HCT116 (cell line): ENCODE data around the gene TEN1. TPM values are rescaled to one million over a fixed set of nuclear protein-coding genes. Genes with fewer than 3 reads are reported as not detected.

Experiments used
- ATAC-seq: fragments of 200-7000 bp; cut with Tn5 transposase; 2 replicates; pipeline ENCODE4 v1.9.1; 2020; ENCODE audit warnings: mild to moderate bottlenecking, moderate library complexity
- BruUV-seq: library from RNA; stranded (reverse); fragments of 400-500 nt; replicated peaks from 2 replicates; lab custom pipeline; 2021; lab: Mats Ljungman, UMichigan
- CTCF ChIA-PET: fragments of 300-600 bp; sonication (Branson Sonifier 250); formaldehyde crosslinking; loops from one replicate; lab custom pipeline; 2021; ENCODE audit warnings: antibody characterized with exemption; lab: Charles Lee
- POLR2A ChIA-PET: fragments of 300-600, 350-600 bp; sonication (Branson Sonifier 250); formaldehyde crosslinking; loops from one replicate; lab custom pipeline; 2021; ENCODE audit warnings: antibody characterized with exemption; lab: Charles Lee
- RAD21 ChIA-PET, 2 experiments: fragments of 300-600 bp; sonication (Branson Sonifier 250); formaldehyde crosslinking; loops; one replicate each; lab custom pipeline; 2023; ENCODE audit warnings: low total read pairs in 2 of 2; ENCODE audit not compliant: uncharacterized antibody in 2 of 2, unreplicated experiment in 2 of 2, low non-redundant PET in 1 of 2; lab: Charles Lee
- DNase-seq: peaks from one replicate; pipeline ENCODE4 v3.0.0-alpha.2; 2010; ENCODE audit warnings: low read depth, low spot score
- H2AFZ ChIP-seq: fragments of 200-600 bp; shearing (Covaris generic), sonication (generic); 2 replicates; pipeline ENCODE4 v1.6.1; 2017; ENCODE audit warnings: low read depth, mixed run types, mixed read lengths, antibody characterized with exemption, low read length; ENCODE audit not compliant: poor library complexity, severe bottlenecking
- H3K27ac ChIP-seq: 2 replicates; pipeline ENCODE4 v1.5.1; 2012; ENCODE audit warnings: low read depth, low read length
- H3K27me3 ChIP-seq: fragments of 200-600 bp; sonication (generic); 2 replicates; pipeline ENCODE4 v1.6.1; 2016; ENCODE audit warnings: mixed run types, low read length, mixed read lengths; ENCODE audit not compliant: insufficient read depth
- H3K36me3 ChIP-seq, 2 experiments: fragments of 200-500 bp in 1 of 2; fragments of 200-600 bp in 1 of 2; sonication (Bioruptor generic) in 1 of 2; sonication (generic) in 1 of 2; 2 replicates each; pipeline versions ENCODE4 v1.5.1 to v1.6.1; 2014 to 2016; ENCODE audit warnings: low read length in 2 of 2, inconsistent platforms in 1 of 2, mixed read lengths in 1 of 2, mixed run types in 1 of 2; ENCODE audit not compliant: insufficient read depth in 2 of 2, control insufficient read depth in 1 of 2
- H3K4me1 ChIP-seq, 2 experiments: fragments of 200-600 bp in 1 of 2; sonication (generic) in 1 of 2; 2 replicates each; pipeline versions ENCODE4 v1.5.1 to v1.6.1; 2012 to 2017; ENCODE audit warnings: low read length in 2 of 2, inconsistent platforms in 1 of 2, mild to moderate bottlenecking in 1 of 2, mixed read lengths in 1 of 2, mixed run types in 1 of 2, moderate library complexity in 1 of 2; ENCODE audit not compliant: insufficient read depth in 2 of 2, control insufficient read depth in 1 of 2
- H3K4me2 ChIP-seq: fragments of 200-600 bp; sonication (generic); 2 replicates; pipeline ENCODE4 v1.6.1; 2017; ENCODE audit warnings: mixed run types, low read length, mixed read lengths
- H3K4me3 ChIP-seq, 2 experiments: fragments of 200-600 bp in 1 of 2; sonication (generic) in 1 of 2; replicated peaks in 1 of 2; 2 replicates each; pipeline ENCODE4 v1.5.1; 2011 to 2016; ENCODE audit warnings: low read length in 2 of 2, control low read depth in 1 of 2, low read depth in 1 of 2, mild to moderate bottlenecking in 1 of 2, mixed read lengths in 1 of 2, mixed run types in 1 of 2
- H3K79me2 ChIP-seq: fragments of 200-600 bp; sonication (generic); 2 replicates; pipeline ENCODE4 v1.6.1; 2017; ENCODE audit warnings: mild to moderate bottlenecking, mixed run types, low read length, moderate library complexity, mixed read lengths; ENCODE audit not compliant: insufficient read depth
- H3K9ac ChIP-seq: fragments of 200-600 bp; sonication (generic); 2 replicates; pipeline ENCODE4 v1.6.1; 2016; ENCODE audit warnings: low read length, mixed read lengths
- H3K9me2 ChIP-seq: fragments of 200-600 bp; sonication (generic), shearing (Covaris generic); 2 replicates; pipeline ENCODE4 v1.6.1; 2017; ENCODE audit warnings: mixed run types, mild to moderate bottlenecking, moderate library complexity; ENCODE audit not compliant: insufficient read depth
- H3K9me3 ChIP-seq, 2 experiments: fragments of 200-500 bp in 1 of 2; fragments of 200-600 bp in 1 of 2; sonication (Bioruptor generic) in 1 of 2; sonication (generic) in 1 of 2; 2 replicates each; pipeline ENCODE4 v1.6.1; 2014 to 2017; ENCODE audit warnings: low read length in 2 of 2, mixed read lengths in 2 of 2, inconsistent platforms in 1 of 2, low read depth in 1 of 2, mild to moderate bottlenecking in 1 of 2, mixed run types in 1 of 2, moderate library complexity in 1 of 2; ENCODE audit not compliant: control insufficient read depth in 1 of 2, insufficient read depth in 1 of 2
- H4K20me1 ChIP-seq: fragments of 200-600 bp; sonication (generic), shearing (Covaris generic); 2 replicates; pipeline ENCODE4 v1.6.1; 2017; ENCODE audit warnings: mixed run types, mild to moderate bottlenecking, moderate library complexity; ENCODE audit not compliant: insufficient read depth
- CTCF ChIP-seq, 3 experiments: fragments of 200-600 bp in 1 of 3; sonication (generic) in 1 of 3; IDR thresholded peaks in 2 of 3; conservative IDR thresholded peaks in 1 of 3; 2 replicates each; pipeline ENCODE4 v1.5.1; 2012 to 2017; ENCODE audit warnings: low read depth in 2 of 3, low read length in 2 of 3, antibody characterized with exemption in 1 of 3, borderline replicate concordance in 1 of 3, control low read depth in 1 of 3, mild to moderate bottlenecking in 1 of 3, mixed read lengths in 1 of 3, mixed run types in 1 of 3, moderate library complexity in 1 of 3; ENCODE audit not compliant: insufficient read depth in 1 of 3
- EZH2phosphoT487 ChIP-seq: fragments of 200-600 bp; IDR thresholded peaks from 2 replicates; pipeline ENCODE4 v1.6.1; 2018; ENCODE audit warnings: antibody characterized with exemption, borderline replicate concordance
- POLR2A ChIP-seq: IDR thresholded peaks from 2 replicates; pipeline ENCODE4 v1.7.0; 2011; ENCODE audit warnings: borderline replicate concordance; ENCODE audit not compliant: insufficient read depth, insufficient read length; ENCODE audit errors: extremely low read depth
- SP1 ChIP-seq: IDR thresholded peaks from 2 replicates; pipeline ENCODE4 v1.6.1; 2012; ENCODE audit warnings: low read depth
- ZFX ChIP-seq: fragments of 450-650 bp; IDR thresholded peaks from 2 replicates; pipeline ENCODE4 v1.6.1; 2017
- ZNF274 ChIP-seq: fragments of 200-500 bp; sonication (Bioruptor generic); IDR thresholded peaks from 2 replicates; pipeline ENCODE4 v1.6.1; 2014; ENCODE audit warnings: mild to moderate bottlenecking, low read depth, low read length, inconsistent platforms
- intact Hi-C: fragments of 100-400 bp; cut with micrococcal nuclease; formaldehyde crosslinking; loops from 2 replicates; pipeline ENCODE4 v1.10.0; 2022
- total RNA-seq: library from RNA; stranded (reverse); gene quantifications from one replicate; pipeline ENCODE4 v1.2.1, GENCODE V29; 2021; ENCODE audit not compliant: unreplicated experiment

Gene TEN1
- total RNA-seq, 1 experiment from 2014 or later, result 18.5 TPM

DNA sequence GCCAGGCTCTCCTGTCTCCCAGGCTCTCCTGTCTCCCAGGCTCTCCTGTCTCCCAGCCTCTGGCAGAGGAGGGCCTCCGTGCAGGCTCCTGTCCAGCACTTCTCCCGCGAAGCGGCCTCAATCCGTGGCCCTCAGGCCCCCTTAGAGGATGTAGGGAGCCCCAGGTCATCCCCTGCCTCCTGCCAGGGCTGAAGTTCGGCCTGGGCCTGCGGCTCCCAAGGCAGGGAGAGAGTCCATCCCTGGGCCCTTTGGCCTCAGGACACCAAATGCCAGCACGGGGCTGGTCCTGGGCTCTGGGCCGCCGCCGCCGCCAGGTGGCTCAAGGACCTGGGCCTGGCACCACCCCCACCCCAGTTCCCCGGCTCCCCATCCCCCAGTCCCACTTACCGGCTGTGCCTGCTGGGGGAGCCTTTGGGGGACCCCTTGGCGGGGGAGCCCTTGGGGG, 47.7 kb downstream of the TEN1 start:
- Histone ChIP-seq H3K4me2 (peak overlapping the region; percentile 78), H3K36me3 (peaks cover 9 to 14% of the 10 kb centered on the region in 2 experiments), H3K4me1 (peaks cover 42 to 61% of the 10 kb centered on the region in 2 experiments), H4K20me1 (no peaks in the 10 kb centered on the region), H3K27me3 (no peaks in the 10 kb centered on the region), H3K79me2 (peaks cover 36% of the 10 kb centered on the region), H3K9ac (peak overlapping the region; percentile 76), H3K27ac (peak overlapping the region; percentile 96), H3K9me2 (no peaks in the 10 kb centered on the region), H3K9me3 (no peaks in the 10 kb centered on the region), H3K4me3 (peak overlapping the region; percentile 69 to 85), H2AFZ (no peak overlapping the region)
- intact Hi-C loops, result loop anchor here (5.0 kb wide), 3 partner anchors 46 to 251 kb away; partner anchors contain the start of genes EXOC7, GALR2 and SRP68
- TSS peak; percentile 53 for BruUV-seq
- ChIA-PET CTCF (interaction anchor here (0.7 kb wide), 1 partner anchor 45 kb away, joined by 4 read pairs; the partner anchor contains the start of gene SRP68), POLR2A (interaction anchor here (0.7 to 1.0 kb wide), 2 partner anchors 10 to 46 kb away, joined by 3 read pairs; partner anchors contain the start of gene SRP68), RAD21 (interaction anchor here in 1 of 2 experiments (1.0 kb wide), 1 partner anchor 12 kb away, joined by 3 read pairs; no protein-coding TSS in a partner anchor)
- ATAC-seq (peak; percentile 71), DNase-seq (no peak)
- TF ChIP-seq SP1 (no peak), ZFX (peak; percentile 66; the same call in 1 of the 2 replicates), EZH2phosphoT487 (no peak), CTCF (IDR thresholded peaks at IDR 0.05 in 2 of 3, conservative IDR thresholded peaks at IDR 0.05 in 1 of 3; ENCODE audit: borderline replicate concordance in 1 of 3, insufficient read depth in 1 of 3, low read depth in 2 of 3, low read length in 2 of 3) (peak in 2 of 3 experiments; percentile 48 to 54; a peak in 4 of 6 replicates), ZNF274 (no peak), POLR2A (no peak)
